HCT116 (cell line): Measurements from ENCODE around the gene CRIP2. TPM values are rescaled to one million over a fixed set of nuclear protein-coding genes. Genes with fewer than 3 reads are reported as not detected.

Source experiments
- ATAC-seq: fragments of 200-7000 bp; cut with Tn5 transposase; 2 replicates; pipeline ENCODE4 v1.9.1; 2020; ENCODE audit warnings: mild to moderate bottlenecking, moderate library complexity
- BruUV-seq: library from RNA; stranded (reverse); fragments of 400-500 nt; replicated peaks from 2 replicates; lab custom pipeline; 2021; lab: Mats Ljungman, UMichigan
- CTCF ChIA-PET: fragments of 300-600 bp; sonication (Branson Sonifier 250); formaldehyde crosslinking; loops from one replicate; lab custom pipeline; 2021; ENCODE audit warnings: antibody characterized with exemption; lab: Charles Lee
- POLR2A ChIA-PET: fragments of 300-600, 350-600 bp; sonication (Branson Sonifier 250); formaldehyde crosslinking; loops from one replicate; lab custom pipeline; 2021; ENCODE audit warnings: antibody characterized with exemption; lab: Charles Lee
- RAD21 ChIA-PET, 2 experiments: fragments of 300-600 bp; sonication (Branson Sonifier 250); formaldehyde crosslinking; loops; one replicate each; lab custom pipeline; 2023; ENCODE audit warnings: low total read pairs in 2 of 2; ENCODE audit not compliant: uncharacterized antibody in 2 of 2, unreplicated experiment in 2 of 2, low non-redundant PET in 1 of 2; lab: Charles Lee
- DNase-seq: peaks from one replicate; pipeline ENCODE4 v3.0.0-alpha.2; 2010; ENCODE audit warnings: low read depth, low spot score
- H2AFZ ChIP-seq: fragments of 200-600 bp; shearing (Covaris generic), sonication (generic); 2 replicates; pipeline ENCODE4 v1.6.1; 2017; ENCODE audit warnings: low read depth, mixed run types, mixed read lengths, antibody characterized with exemption, low read length; ENCODE audit not compliant: poor library complexity, severe bottlenecking
- H3K27ac ChIP-seq: 2 replicates; pipeline ENCODE4 v1.5.1; 2012; ENCODE audit warnings: low read depth, low read length
- H3K27me3 ChIP-seq: fragments of 200-600 bp; sonication (generic); 2 replicates; pipeline ENCODE4 v1.6.1; 2016; ENCODE audit warnings: mixed run types, low read length, mixed read lengths; ENCODE audit not compliant: insufficient read depth
- H3K36me3 ChIP-seq, 2 experiments: fragments of 200-500 bp in 1 of 2; fragments of 200-600 bp in 1 of 2; sonication (Bioruptor generic) in 1 of 2; sonication (generic) in 1 of 2; 2 replicates each; pipeline versions ENCODE4 v1.5.1 to v1.6.1; 2014 to 2016; ENCODE audit warnings: low read length in 2 of 2, inconsistent platforms in 1 of 2, mixed read lengths in 1 of 2, mixed run types in 1 of 2; ENCODE audit not compliant: insufficient read depth in 2 of 2, control insufficient read depth in 1 of 2
- H3K4me1 ChIP-seq, 2 experiments: fragments of 200-600 bp in 1 of 2; sonication (generic) in 1 of 2; 2 replicates each; pipeline versions ENCODE4 v1.5.1 to v1.6.1; 2012 to 2017; ENCODE audit warnings: low read length in 2 of 2, inconsistent platforms in 1 of 2, mild to moderate bottlenecking in 1 of 2, mixed read lengths in 1 of 2, mixed run types in 1 of 2, moderate library complexity in 1 of 2; ENCODE audit not compliant: insufficient read depth in 2 of 2, control insufficient read depth in 1 of 2
- H3K4me2 ChIP-seq: fragments of 200-600 bp; sonication (generic); 2 replicates; pipeline ENCODE4 v1.6.1; 2017; ENCODE audit warnings: mixed run types, low read length, mixed read lengths
- H3K4me3 ChIP-seq, 2 experiments: fragments of 200-600 bp in 1 of 2; sonication (generic) in 1 of 2; replicated peaks in 1 of 2; 2 replicates each; pipeline ENCODE4 v1.5.1; 2011 to 2016; ENCODE audit warnings: low read length in 2 of 2, control low read depth in 1 of 2, low read depth in 1 of 2, mild to moderate bottlenecking in 1 of 2, mixed read lengths in 1 of 2, mixed run types in 1 of 2
- H3K79me2 ChIP-seq: fragments of 200-600 bp; sonication (generic); 2 replicates; pipeline ENCODE4 v1.6.1; 2017; ENCODE audit warnings: mild to moderate bottlenecking, mixed run types, low read length, moderate library complexity, mixed read lengths; ENCODE audit not compliant: insufficient read depth
- H3K9ac ChIP-seq: fragments of 200-600 bp; sonication (generic); 2 replicates; pipeline ENCODE4 v1.6.1; 2016; ENCODE audit warnings: low read length, mixed read lengths
- H3K9me2 ChIP-seq: fragments of 200-600 bp; sonication (generic), shearing (Covaris generic); 2 replicates; pipeline ENCODE4 v1.6.1; 2017; ENCODE audit warnings: mixed run types, mild to moderate bottlenecking, moderate library complexity; ENCODE audit not compliant: insufficient read depth
- H3K9me3 ChIP-seq, 2 experiments: fragments of 200-500 bp in 1 of 2; fragments of 200-600 bp in 1 of 2; sonication (Bioruptor generic) in 1 of 2; sonication (generic) in 1 of 2; 2 replicates each; pipeline ENCODE4 v1.6.1; 2014 to 2017; ENCODE audit warnings: low read length in 2 of 2, mixed read lengths in 2 of 2, inconsistent platforms in 1 of 2, low read depth in 1 of 2, mild to moderate bottlenecking in 1 of 2, mixed run types in 1 of 2, moderate library complexity in 1 of 2; ENCODE audit not compliant: control insufficient read depth in 1 of 2, insufficient read depth in 1 of 2
- H4K20me1 ChIP-seq: fragments of 200-600 bp; sonication (generic), shearing (Covaris generic); 2 replicates; pipeline ENCODE4 v1.6.1; 2017; ENCODE audit warnings: mixed run types, mild to moderate bottlenecking, moderate library complexity; ENCODE audit not compliant: insufficient read depth
- CTCF ChIP-seq, 3 experiments: fragments of 200-600 bp in 1 of 3; sonication (generic) in 1 of 3; IDR thresholded peaks in 2 of 3; conservative IDR thresholded peaks in 1 of 3; 2 replicates each; pipeline ENCODE4 v1.5.1; 2012 to 2017; ENCODE audit warnings: low read depth in 2 of 3, low read length in 2 of 3, antibody characterized with exemption in 1 of 3, borderline replicate concordance in 1 of 3, control low read depth in 1 of 3, mild to moderate bottlenecking in 1 of 3, mixed read lengths in 1 of 3, mixed run types in 1 of 3, moderate library complexity in 1 of 3; ENCODE audit not compliant: insufficient read depth in 1 of 3
- ELF1 ChIP-seq: IDR thresholded peaks from 2 replicates; pipeline ENCODE4 v1.6.1; 2012; ENCODE audit warnings: low read depth, borderline replicate concordance
- POLR2A ChIP-seq: IDR thresholded peaks from 2 replicates; pipeline ENCODE4 v1.7.0; 2011; ENCODE audit warnings: borderline replicate concordance; ENCODE audit not compliant: insufficient read depth, insufficient read length; ENCODE audit errors: extremely low read depth
- POLR2AphosphoS5 ChIP-seq: IDR thresholded peaks from 2 replicates; pipeline ENCODE4 v1.6.1; 2011; ENCODE audit warnings: mild to moderate bottlenecking, low read depth, low read length, moderate library complexity
- RAD21 ChIP-seq: IDR thresholded peaks from 2 replicates; pipeline ENCODE4 v1.6.1; 2012; ENCODE audit warnings: low read depth, mild to moderate bottlenecking
- YY1 ChIP-seq: IDR thresholded peaks from 2 replicates; pipeline ENCODE4 v1.6.1; 2011; ENCODE audit warnings: low read length, low read depth, moderate library complexity, mild to moderate bottlenecking; ENCODE audit not compliant: insufficient replicate concordance; ENCODE audit errors: extremely low read depth
- ZFX ChIP-seq: fragments of 450-650 bp; IDR thresholded peaks from 2 replicates; pipeline ENCODE4 v1.6.1; 2017
- intact Hi-C: fragments of 100-400 bp; cut with micrococcal nuclease; formaldehyde crosslinking; loops from 2 replicates; pipeline ENCODE4 v1.10.0; 2022
- total RNA-seq: library from RNA; stranded (reverse); gene quantifications from one replicate; pipeline ENCODE4 v1.2.1, GENCODE V29; 2021; ENCODE audit not compliant: unreplicated experiment

Gene CRIP2
- total RNA-seq, 1 experiment from 2014 or later: 31.1 TPM

- H3K9me3 ChIP-seq: no peaks in the 10 kb centered on the region
- ATAC-seq (no peak), DNase-seq (no peak)
- CTCF ChIA-PET: no interaction called here
- RAD21 ChIA-PET: no interaction called here
- no peak overlapping the region for H3K4me2 ChIP-seq
- H3K36me3 ChIP-seq: 0 out of 4 replicates have a peak, but pooled peaks cover 0 to 3% of the 10 kb centered on the region in 2 experiments
- no peaks in the 10 kb centered on the region; the same call in 1 of the 2 replicates for H4K20me1 ChIP-seq
- H3K79me2 ChIP-seq: peaks cover 13% of the 10 kb centered on the region
- no peak overlapping the region; the same call in 1 of the 2 replicates for H3K27ac ChIP-seq
- H3K4me3 ChIP-seq: no peak overlapping the region
- TF ChIP-seq CTCF (IDR thresholded peaks at IDR 0.05 in 2 of 3, conservative IDR thresholded peaks at IDR 0.05 in 1 of 3; ENCODE audit: borderline replicate concordance in 1 of 3, insufficient read depth in 1 of 3, low read depth in 2 of 3, low read length in 2 of 3) (no peak), ZFX (no peak), RAD21 (no peak), POLR2A (no peak), YY1 (no peak), ELF1 (no peak), POLR2AphosphoS5 (no peak)
- TF ChIP-seq, all 23 proteins: peak for 0
- no peaks in the 10 kb centered on the region for H3K27me3 ChIP-seq
- H3K4me1 ChIP-seq: peaks cover 4 to 9% of the 10 kb centered on the region in 2 experiments; a peak in 3 of 4 replicates
- BruUV-seq: no TSS peak
- H3K9ac ChIP-seq: no peak overlapping the region
- no peak overlapping the region for H2AFZ ChIP-seq
- H3K9me2 ChIP-seq: no peaks in the 10 kb centered on the region
- intact Hi-C loops: no loop called here
- POLR2A ChIA-PET: no interaction called here
Observed at GRCh38 chr14:105495101-105495989, 20.7 kb downstream of the CRIP2 start.
